Colonic mucosa (tissue), 4 donors: Measurements from ENCODE around the gene PROKR1. TPM values are rescaled to one million over a fixed set of nuclear protein-coding genes. Genes with fewer than 3 reads are reported as not detected.

Experiments
- DNase-seq: peaks from one replicate; pipeline ENCODE4 v3.0.0-alpha.2; 2020
- H3K27ac ChIP-seq: fragments of 200-600 bp; one replicate; pipeline ENCODE4 v1.8.0; 2021
- H3K27me3 ChIP-seq: fragments of 200-600 bp; one replicate; pipeline ENCODE4 v1.8.0; 2021
- H3K36me3 ChIP-seq: fragments of 200-600 bp; one replicate; pipeline ENCODE4 v1.8.0; 2021
- H3K4me1 ChIP-seq: fragments of 200-600 bp; one replicate; pipeline ENCODE4 v1.8.0; 2021; ENCODE audit warnings: mild to moderate bottlenecking
- H3K4me3 ChIP-seq: fragments of 200-600 bp; one replicate; pipeline ENCODE4 v1.8.0; 2021
- H3K9ac ChIP-seq, 2 donors: one replicate each; pipeline ENCODE4 v1.7.0; 2013; ENCODE audit warnings: control low read depth in 2 of 2, low read depth in 2 of 2, low read length in 2 of 2
- H3K9me3 ChIP-seq: fragments of 200-600 bp; one replicate; pipeline ENCODE4 v1.8.0; 2021
- intact Hi-C: fragments of 100-400 bp; cut with DNase I; formaldehyde crosslinking; loops from one replicate; pipeline ENCODE4 v1.14.1; 2022
- total RNA-seq, 2 donors: library from RNA; stranded (reverse); fragmentation: NEBNext Ultra II Directional in 1 of 2; extraction: Animal tissue kit (Norgen Biotek cat#: 25700) in 1 of 2; gene quantifications; one replicate each; pipeline ENCODE4 v1.2.1, GENCODE V29; 2021
- TF ChIP-seq, protein P1 (sequence below): fragments of 200-600 bp; IDR thresholded peaks from one replicate; pipeline ENCODE4 v1.8.0; 2022; ENCODE audit warnings: antibody characterized with exemption, mild to moderate bottlenecking
- donor health status: healthy.
- donor health status: DM: no; HTN: no; CAD: no.
- donor health status: DM: no; HTN: no; CAD: no.

The PROKR1 gene
- total RNA-seq, 2 donors from 2014 or later, result 0.07 to 0.08 TPM

DNA sequence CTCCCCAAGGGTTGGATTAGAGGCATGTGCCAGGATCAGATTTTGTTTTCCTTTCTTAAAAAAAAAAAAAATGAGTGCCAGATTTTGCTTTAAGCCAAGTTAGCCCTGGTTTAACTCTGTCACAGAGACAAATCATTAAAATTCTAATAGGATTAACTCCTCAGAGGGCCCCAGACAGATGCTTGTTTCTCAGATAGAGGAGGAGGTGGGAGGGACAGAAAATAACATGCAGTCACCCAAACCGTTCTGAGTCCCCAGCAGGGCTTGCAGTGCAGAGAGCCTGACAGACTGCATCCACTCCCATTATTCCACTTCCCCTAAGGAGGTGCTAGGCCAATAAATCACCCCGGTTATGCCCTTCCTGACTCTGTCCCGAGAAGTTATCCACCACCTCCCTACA lies 6.3 kb upstream of the PROKR1 start:
- Histone ChIP-seq H3K9me3 (no peaks in the 10 kb centered on the region), H3K4me1 (no peaks in the 10 kb centered on the region), H3K36me3 (no peaks in the 10 kb centered on the region), H3K9ac (no peak overlapping the region), H3K27me3 (no peaks in the 10 kb centered on the region), H3K27ac (no peak overlapping the region), H3K4me3 (no peak overlapping the region)
- TF ChIP-seq, protein P1, sequence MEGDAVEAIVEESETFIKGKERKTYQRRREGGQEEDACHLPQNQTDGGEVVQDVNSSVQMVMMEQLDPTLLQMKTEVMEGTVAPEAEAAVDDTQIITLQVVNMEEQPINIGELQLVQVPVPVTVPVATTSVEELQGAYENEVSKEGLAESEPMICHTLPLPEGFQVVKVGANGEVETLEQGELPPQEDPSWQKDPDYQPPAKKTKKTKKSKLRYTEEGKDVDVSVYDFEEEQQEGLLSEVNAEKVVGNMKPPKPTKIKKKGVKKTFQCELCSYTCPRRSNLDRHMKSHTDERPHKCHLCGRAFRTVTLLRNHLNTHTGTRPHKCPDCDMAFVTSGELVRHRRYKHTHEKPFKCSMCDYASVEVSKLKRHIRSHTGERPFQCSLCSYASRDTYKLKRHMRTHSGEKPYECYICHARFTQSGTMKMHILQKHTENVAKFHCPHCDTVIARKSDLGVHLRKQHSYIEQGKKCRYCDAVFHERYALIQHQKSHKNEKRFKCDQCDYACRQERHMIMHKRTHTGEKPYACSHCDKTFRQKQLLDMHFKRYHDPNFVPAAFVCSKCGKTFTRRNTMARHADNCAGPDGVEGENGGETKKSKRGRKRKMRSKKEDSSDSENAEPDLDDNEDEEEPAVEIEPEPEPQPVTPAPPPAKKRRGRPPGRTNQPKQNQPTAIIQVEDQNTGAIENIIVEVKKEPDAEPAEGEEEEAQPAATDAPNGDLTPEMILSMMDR, result no peak
- intact Hi-C loops, result no loop called here
- DNase-seq, result no peak

DNA sequence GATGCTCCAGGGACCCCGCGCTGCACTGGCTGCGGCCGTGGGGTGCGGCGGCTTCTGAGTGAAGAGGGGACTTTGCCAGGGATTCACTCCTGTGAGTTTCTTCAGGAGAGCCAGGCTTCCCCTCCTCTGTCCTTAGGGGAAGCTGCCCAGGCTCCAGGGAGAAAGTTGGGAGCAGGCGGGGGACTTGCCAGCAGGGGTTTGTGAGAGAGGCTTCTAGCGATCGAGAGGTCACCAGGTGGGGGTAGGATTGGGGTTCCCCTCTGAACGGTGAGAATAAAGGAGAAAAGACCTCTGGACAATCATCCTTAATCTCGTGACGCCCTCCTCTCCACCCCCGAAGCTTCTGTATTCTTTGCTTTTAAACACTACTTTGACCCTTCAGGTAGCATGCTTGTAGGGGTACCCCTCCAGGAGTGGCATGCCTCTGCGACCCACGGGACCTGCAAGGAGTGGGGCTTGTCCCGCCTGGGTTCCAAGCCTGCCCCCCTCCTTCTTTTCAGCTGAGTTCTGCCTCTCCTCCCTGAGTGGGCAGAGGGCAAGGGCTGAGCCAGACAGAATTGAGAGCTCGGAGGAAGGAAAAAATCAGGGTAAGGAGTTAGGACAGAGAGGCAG lies 601 bp downstream of the PROKR1 start:
- Histone ChIP-seq H3K36me3 (no peaks in the 10 kb centered on the region), H3K27ac (no peak overlapping the region), H3K4me1 (peaks cover 6% of the 10 kb centered on the region), H3K27me3 (peaks cover 25% of the 10 kb centered on the region), H3K4me3 (peak overlapping the region; percentile 54), H3K9ac (no peak overlapping the region), H3K9me3 (no peaks in the 10 kb centered on the region)
- TF ChIP-seq, protein P1, result no peak
- no peak for DNase-seq
- intact Hi-C loops, result no loop called here

DNA sequence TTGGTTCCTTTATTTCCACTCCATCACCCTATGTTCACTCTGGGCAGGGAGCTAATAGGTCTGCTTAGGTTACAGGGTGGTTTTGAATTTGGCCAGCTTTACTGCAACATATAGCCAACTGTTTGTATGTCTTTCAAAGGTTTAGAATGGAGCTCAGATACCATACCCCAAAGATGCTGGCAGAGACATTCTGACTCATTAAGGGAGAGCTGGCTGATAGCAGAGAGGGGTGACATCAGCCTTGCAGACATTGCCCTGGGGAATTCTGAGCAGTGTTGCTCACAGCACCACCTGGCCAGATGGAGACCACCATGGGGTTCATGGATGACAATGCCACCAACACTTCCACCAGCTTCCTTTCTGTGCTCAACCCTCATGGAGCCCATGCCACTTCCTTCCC lies 2.1 kb downstream of the PROKR1 start:
- intact Hi-C loops, result no loop called here
- H3K27me3 ChIP-seq, result peaks cover 25% of the 10 kb centered on the region

DNA sequence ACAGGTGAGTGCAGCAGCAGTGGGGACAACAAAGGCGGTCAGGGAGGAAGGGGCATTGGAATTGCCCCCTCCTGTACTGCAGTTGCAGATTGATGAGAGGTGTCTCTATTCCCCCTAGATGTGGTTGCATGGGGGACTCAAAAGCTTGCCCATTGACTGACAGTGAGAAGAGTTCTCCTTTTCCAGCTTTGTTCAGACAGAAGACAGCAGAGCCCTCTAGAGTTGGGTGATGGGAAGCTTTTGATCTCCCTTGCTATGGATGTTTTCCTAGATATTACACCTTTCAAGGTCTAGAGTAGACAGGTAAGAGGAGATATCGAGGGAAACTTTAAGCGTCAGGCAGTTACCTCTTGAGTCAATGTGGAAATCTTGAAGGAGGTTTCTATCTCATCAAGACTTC lies 2.9 kb downstream of the PROKR1 start:
- intact Hi-C loops, result no loop called here
- H3K27me3 ChIP-seq, result peaks cover 25% of the 10 kb centered on the region

More for the DNA sequence above, 2.1 kb downstream of the PROKR1 start:
- Histone ChIP-seq H3K36me3 (no peaks in the 10 kb centered on the region), H3K27ac (no peak overlapping the region), H3K9ac (no peak overlapping the region), H3K4me1 (peaks cover 6% of the 10 kb centered on the region), H3K4me3 (no peak overlapping the region), H3K9me3 (no peaks in the 10 kb centered on the region)
- no peak for DNase-seq
- TF ChIP-seq, protein P1, result no peak

DNA sequence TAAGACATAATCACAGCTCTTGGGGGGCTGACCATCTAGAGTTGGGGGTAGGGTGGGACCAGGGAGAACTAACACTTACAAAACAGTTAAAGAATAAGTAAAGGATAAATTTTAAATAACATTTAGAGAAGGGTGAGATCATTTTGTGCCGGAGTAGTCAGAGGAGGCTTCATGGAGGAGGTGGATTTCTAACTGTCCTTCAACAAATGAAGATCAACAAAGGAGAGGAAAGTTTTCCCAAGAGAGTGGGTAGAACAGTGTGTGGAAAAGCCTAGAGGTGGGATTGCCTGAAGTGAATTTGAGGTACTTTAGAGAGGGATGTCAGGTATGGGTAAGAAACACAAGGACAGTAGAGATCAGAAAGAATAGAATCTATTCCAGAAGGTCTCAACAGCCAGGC lies 7.3 kb downstream of the PROKR1 start:
- intact Hi-C loops, result no loop called here
- Histone ChIP-seq H3K9me3 (no peaks in the 10 kb centered on the region), H3K9ac (no peak overlapping the region), H3K4me3 (no peak overlapping the region), H3K4me1 (no peaks in the 10 kb centered on the region), H3K27me3 (no peaks in the 10 kb centered on the region), H3K36me3 (no peaks in the 10 kb centered on the region), H3K27ac (no peak overlapping the region)
- DNase-seq, result no peak
- TF ChIP-seq, protein P1, result no peak

More for the DNA sequence above, 2.9 kb downstream of the PROKR1 start:
- no peaks in the 10 kb centered on the region for H3K9me3 ChIP-seq
- H3K27ac ChIP-seq, result no peak overlapping the region
- no peak overlapping the region for H3K4me3 ChIP-seq
- H3K36me3 ChIP-seq, result no peaks in the 10 kb centered on the region
- H3K9ac ChIP-seq, result no peak overlapping the region
- no peak for DNase-seq
- H3K4me1 ChIP-seq, result peaks cover 6% of the 10 kb centered on the region
- TF ChIP-seq, protein P1, result no peak
